HPDE6-E6E7 (cell line): ENCODE data around the gene DENND5B.
"Not testable (repeated sequence)": the region's sequence is repeated elsewhere in the genome, so short reads cannot be mapped to it uniquely, and the experiment has no call there.

Experiments used
- DNase-seq: peaks from one replicate; pipeline ENCODE4 v3.0.0; 2011; ENCODE audit warnings: missing footprints; ENCODE audit errors: extremely low spot score

The DENND5B gene

DNA sequence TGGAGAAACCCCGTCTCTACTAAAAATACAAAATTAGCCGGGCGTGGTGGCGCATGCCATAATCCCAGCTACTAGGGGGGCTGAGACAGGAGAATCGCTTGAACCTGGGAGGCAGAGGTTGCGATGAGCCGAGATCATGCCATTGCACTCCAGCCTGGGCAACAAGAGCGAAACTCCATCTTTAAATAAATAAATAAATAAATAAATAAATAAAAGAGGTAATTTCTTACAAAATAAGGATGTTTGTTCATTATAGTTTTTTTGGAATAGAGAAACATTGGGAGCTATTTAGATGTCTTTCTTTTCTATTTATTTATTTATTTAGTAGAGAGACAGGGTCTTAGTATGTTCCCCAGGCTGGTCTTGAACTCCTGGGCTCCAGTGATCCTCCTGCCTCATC is 213.7 kb downstream of the DENND5B start:
- DNase-seq = not testable (repeated sequence)

- DNase-seq = not testable (repeated sequence)
These were observed 215.5 kb downstream of the DENND5B start for GRCh38 chr12:31375422-31375821.

- DNase-seq = no peak
These were observed 219.7 kb downstream of the DENND5B start for GRCh38 chr12:31371256-31371620.

DNA sequence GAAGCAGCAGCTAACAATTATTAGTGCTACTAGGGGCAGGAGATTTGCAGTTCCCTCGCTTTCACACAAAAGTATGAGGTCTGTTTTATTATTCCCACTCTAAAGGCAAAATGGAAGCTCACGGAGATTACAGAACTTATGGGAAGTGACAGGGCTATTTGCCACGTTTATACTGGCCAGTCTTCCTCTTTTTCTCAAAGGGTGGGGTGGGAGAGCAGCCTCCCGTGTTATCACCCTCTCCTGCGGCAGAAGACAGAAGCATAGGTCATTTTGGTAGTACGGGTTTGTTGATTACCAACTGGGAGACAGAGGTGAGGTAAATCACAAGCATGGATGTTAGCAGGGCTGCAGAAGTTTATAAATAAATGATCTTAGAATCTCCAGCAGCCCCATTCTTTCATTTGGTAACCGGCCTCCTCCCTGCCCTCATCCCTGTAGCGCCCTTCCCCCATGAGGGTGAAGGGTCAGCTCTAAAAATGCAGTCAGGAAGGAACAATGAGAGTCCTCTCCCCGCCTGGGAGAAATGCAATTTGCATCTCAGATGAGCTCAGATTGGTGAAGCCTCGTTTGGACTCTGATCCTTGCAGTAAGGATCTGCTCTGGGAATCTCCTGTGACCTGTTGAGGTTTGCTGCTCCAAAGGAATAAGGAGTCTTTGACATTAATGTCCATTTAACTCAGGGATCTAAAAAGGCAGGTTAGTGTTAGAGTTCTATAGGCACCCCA is 220.2 kb downstream of the DENND5B start:
- DNase-seq = no peak

DNA sequence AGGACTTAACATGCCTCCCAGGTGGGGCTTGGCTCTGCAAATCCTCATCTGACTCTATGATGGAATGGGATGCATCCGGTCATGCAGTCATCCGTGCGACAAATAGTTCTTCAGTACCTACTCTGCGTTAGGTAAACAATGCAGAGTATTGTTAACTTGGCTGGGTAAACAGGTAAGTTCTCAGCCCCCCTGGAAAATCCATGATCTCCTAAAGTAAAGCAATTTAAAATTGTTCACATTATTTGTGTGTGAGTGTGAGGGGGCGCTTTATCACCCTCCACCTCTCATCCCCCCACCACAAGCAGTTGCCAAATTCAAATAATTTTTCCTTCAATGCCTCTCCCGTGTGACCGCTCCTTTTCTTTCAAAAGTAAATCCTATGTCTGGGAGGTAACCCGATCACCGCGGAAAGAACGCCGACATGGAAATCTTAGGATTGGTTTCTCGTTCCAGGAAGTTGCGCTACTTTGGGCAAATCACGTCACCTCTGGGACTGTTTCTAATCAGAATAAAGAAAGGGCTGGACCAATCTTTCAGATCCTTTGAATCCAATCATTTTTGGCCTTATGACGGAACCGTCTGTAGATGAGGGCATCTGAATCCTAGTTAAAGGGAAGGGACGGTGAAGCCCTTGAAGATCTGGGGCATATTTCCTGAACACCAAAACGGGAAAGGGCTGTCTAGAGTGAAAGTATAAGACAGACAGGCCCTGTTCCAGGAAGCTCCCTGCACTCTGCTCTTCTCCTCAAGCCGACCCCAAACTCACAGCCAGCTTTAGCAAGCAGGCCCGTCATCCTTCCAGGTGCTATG is 221.0 kb downstream of the DENND5B start:
- no peak for DNase-seq

DNA sequence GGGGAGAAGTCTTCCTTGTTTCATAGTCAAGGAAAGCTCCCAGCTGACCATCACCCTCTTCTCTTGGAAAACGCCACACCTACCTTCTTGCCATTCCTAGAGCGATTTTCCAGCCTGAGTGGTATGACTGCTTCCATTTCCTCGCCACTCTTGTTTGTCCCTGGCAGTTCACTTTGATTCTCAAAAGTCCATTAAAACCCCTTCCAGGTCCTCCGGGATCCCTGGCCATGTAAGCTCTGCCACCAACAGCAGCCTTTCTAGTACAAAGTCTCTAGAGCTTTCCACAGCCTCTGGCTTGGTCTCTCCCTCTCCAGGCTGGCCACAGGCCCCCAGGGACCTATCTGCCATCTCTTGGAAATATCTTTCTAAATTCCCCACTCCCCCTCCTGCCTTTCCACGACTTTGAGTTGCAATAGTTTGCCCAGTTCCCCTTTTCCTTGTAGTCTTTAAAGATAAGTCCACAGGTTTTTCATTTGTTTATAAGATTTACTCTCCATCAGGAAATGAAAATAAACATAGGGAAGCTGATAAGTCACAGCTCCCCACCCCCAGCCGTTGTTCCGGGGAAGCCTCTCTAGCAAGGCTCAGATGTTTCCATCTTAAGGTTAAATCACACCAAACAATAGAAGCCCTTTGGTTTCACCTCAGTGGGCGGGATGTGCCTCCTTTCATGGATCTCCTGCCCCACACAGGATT is 222.1 kb downstream of the DENND5B start:
- no peak for DNase-seq

DNA sequence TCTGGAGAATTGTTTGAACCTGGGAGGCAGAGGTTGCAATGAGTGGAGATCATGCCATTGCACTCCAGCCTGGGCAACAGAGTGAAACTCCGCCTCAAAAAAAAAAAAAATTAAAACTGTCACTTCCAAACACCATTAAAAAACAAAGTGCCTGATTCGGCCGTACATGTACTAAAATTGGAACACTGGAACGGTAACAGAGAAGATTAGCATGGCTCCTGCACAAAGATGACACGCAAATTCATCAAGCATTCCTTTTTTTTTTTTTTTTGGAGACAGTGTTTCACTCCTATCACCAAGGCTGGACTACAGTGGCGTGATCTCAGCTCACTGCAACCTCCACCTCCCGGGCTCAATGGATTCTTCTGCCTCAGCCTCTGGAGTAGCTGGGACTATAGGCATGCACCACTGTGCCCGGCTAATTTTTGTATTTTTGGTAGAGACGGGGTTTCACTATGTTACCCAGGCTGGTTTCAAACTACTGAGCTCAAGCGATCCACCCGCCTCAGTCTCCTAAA is 224.8 kb downstream of the DENND5B start:
- no peak for DNase-seq

- no peak for DNase-seq
These were observed 227.1 kb downstream of the DENND5B start for GRCh38 chr12:31363831-31364230.

DNA sequence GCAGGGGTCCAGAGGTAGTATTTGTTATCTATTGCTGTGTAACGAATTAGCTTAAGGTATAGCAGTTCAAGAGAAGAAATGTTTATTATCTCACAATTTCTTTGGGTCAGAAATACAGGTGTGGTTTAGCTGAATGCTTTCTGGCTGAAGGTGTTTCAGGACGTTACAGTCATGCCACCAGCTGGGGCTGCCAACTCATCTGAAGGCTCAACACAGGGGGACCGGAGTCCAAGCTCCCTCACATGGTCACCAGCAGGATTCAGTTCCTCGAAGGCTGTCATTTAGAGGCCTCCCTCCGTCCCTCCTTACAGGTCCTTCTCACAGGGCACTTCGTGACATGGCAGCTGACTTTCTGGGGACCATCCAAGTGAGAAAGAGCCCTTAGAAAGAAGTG is 227.5 kb downstream of the DENND5B start:
- DNase-seq = no peak

GRCh38 chr12:31362759-31363415 is 228.0 kb downstream of the DENND5B start:
- no peak for DNase-seq

- DNase-seq = no peak
These were observed 228.7 kb downstream of the DENND5B start for GRCh38 chr12:31362115-31362758.

DNA sequence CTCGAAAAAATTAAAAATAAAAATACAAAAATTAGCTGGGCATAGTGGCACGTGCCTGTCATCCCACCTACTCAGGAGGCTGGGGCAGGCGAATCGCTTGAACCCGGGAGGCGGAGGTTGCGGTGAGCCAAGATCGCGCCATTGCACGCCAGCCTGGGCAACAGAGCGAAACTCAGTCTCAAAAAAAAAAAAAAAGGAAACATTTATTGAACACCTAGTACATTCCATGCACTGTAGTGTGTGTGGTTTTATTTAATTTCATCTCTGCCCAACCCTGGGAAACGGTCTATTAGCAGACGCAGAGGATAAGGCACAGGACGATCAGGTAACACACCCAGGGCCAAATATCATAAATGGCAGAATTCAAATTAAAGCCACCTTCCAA is 229.2 kb downstream of the DENND5B start:
- no peak for DNase-seq

DNA sequence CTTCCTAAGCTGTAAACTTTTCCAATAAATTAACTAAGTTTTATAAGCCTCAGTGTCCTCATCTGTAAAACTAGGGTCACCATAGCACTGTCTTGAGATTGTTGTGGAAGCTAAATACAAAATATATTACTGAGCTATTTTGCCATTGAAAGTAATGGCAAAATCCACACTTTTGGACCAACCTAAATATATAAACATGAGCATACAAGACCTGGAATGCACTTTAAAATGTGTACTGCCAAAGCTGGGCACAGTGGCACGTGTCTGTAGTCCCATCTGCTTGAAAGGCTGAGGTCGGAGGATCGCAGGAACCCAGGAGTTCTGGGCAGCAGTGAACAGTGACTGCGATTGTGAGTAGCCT is 235.2 kb downstream of the DENND5B start:
- DNase-seq = no peak

DNA sequence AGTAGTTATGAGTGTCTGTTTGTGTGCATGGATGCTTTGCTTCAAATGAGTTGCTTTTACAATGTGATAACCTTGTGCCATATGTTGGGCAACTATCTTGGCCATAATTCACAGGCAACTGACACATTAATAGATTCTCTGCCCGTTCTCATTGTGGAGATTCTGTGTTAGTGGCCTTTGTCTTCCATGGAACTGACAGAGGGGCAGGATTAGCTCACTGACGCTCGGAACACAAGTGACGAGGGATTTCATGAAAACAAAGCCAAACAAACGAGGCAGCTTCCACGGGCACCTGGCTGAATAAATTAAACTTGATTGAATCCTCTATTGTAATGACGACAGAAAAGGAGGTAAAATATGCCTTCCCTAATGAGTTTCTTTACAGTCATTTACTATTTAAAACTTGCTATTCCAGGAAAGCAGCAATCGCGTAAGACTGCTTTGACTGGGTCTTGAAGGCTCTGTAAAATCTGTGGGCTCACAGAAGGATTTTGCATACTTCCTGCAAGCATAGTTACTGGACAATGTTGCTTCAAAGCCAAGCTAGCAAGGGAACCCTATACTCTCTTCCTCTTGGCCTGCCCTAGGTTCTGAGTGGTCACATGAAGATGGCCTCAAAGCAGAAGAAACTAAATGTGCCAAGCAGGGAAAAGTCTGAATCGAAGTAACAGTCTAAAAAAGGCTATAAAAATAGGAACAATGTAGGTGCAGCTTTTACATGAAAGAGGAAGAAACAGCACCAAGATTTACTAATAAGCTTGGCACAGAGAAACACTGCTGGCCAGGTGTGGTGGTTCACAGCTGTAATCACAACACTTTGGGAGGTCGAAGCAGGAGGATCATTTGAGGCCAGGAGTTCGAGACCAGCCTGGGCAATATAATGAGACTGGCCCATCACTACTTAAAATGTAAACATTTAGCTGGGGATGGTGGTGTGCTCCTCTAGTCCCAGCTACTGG is 236.9 kb downstream of the DENND5B start:
- no peak for DNase-seq

DNA sequence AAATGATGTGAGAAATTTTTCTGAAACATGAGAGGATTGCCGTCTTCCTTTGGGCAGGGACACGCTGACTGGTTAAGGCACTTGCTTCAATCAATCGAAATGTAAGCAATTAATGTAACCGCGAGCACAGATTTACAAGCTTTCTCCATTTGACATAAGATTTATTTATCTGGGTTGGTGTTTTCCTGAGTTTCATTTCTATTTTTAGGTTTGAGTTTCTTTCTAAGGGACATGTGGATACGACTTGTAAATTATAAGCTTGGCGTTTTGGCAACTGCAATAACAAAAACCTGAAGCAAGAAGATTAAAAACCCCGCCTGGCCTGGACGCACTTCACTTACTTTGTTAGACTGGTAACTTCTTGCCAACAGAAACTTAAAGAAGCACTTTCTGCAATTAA is 244.7 kb downstream of the DENND5B start:
- no peak for DNase-seq

- no peak for DNase-seq
These were observed 247.8 kb downstream of the DENND5B start for GRCh38 chr12:31343139-31343538.

GRCh38 chr12:31342286-31342685 is 248.7 kb downstream of the DENND5B start:
- DNase-seq = no peak

DNA sequence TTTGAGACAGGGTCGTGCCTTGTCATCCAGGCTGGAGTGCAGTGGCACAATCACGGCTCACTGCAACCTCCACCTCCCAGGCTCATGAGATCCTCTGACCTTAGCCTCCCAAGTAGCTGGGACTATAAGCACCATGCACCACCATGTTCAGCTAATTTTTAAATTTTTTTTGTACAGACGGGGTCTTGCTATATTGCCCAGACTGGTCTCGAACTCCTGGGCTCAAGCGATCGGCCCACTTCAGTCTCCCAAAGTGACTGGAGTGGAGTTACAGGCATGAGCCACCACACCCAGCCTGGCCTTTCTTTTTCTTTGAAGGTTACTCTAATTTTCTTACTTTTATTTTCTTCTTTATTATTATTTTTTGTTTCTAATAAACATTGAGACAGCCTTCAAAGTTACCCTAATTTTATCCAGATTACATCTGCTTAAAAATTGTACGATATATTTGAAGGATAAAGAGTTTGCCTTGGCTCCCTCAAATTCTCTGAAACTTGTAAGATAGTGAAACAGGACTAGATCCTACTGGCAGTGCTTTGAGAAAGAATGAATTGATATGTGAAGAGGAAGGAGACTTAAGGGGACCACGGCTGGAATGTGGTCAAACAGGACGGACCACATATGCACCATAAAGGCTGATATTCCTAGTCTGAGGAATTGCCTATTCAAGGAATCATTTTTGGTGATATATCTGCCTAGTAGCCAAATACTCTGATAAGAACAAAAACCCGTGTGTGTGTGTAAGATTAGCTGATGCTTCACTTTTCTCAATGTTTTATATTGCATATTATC is 250.9 kb downstream of the DENND5B start:
- no peak for DNase-seq

- no peak for DNase-seq
These were observed 253.0 kb downstream of the DENND5B start for GRCh38 chr12:31337952-31338351.
